HEK293 (cell line): ENCODE measurements around the gene PCYOX1L.

ENCODE experiments used
- CTCF ChIA-PET: fragments of 350-600 bp; formaldehyde crosslinking; extraction: SDS; loops from one replicate; lab custom pipeline; 2021; ENCODE audit warnings: antibody characterized with exemption; lab: Yijun Ruan, JAX
- POLR2A ChIA-PET: fragments of 300-600 bp; formaldehyde crosslinking; extraction: SDS; loops from one replicate; lab custom pipeline; 2020; ENCODE audit warnings: antibody characterized with exemption, inconsistent platforms; lab: Yijun Ruan, JAX
- H3K27ac ChIP-seq: fragments of 200-500 bp; sonication (Bioruptor generic); 2 replicates; pipeline ENCODE4 v1.5.1; 2014; ENCODE audit warnings: low read depth, low read length, control low read depth, inconsistent platforms; ENCODE audit errors: extremely low read depth
- H3K36me3 ChIP-seq, 2 experiments: fragments of 200-500 bp in 1 of 2; sonication (Bioruptor generic) in 1 of 2; 1 replicate in 1 of 2; 2 replicates in 1 of 2; pipeline ENCODE4 v1.5.1; 2014 to 2017; ENCODE audit warnings: inconsistent platforms in 2 of 2, low read length in 2 of 2; ENCODE audit not compliant: control insufficient read depth in 2 of 2, insufficient read depth in 1 of 2
- H3K4me1 ChIP-seq: fragments of 200-500 bp; sonication (Bioruptor generic); 2 replicates; pipeline ENCODE4 v1.5.1; 2014; ENCODE audit warnings: mild to moderate bottlenecking, low read length, inconsistent platforms; ENCODE audit not compliant: control insufficient read depth, insufficient read depth
- H3K4me3 ChIP-seq: 2 replicates; pipeline ENCODE4 v1.5.1; 2011; ENCODE audit warnings: low read depth, mild to moderate bottlenecking, control low read depth, low read length, moderate library complexity
- H3K9me3 ChIP-seq: fragments of 200-500 bp; sonication (Bioruptor generic); 2 replicates; pipeline ENCODE4 v1.5.1; 2014; ENCODE audit warnings: low read depth, low read length, inconsistent platforms; ENCODE audit not compliant: control insufficient read depth, insufficient read depth
- EGR2 ChIP-seq: fragments of 450-650 bp; formaldehyde crosslinking; IDR thresholded peaks from 2 replicates; pipeline ENCODE4 v1.5.1; 2016; ENCODE audit warnings: low read depth, missing biosample characterization, missing genetic modification characterization
- GLIS1 ChIP-seq: fragments of 450-650 bp; formaldehyde crosslinking; IDR thresholded peaks from 2 replicates; pipeline ENCODE4 v1.5.1; 2016; ENCODE audit warnings: missing biosample characterization, missing genetic modification characterization
- ZBTB17 ChIP-seq: fragments of 450-650 bp; formaldehyde crosslinking; IDR thresholded peaks from 2 replicates; pipeline ENCODE4 v1.5.1; 2016; ENCODE audit warnings: missing biosample characterization, missing genetic modification characterization
- ZFHX2 ChIP-seq: fragments of 450-650 bp; formaldehyde crosslinking; conservative IDR thresholded peaks from 2 replicates; pipeline ENCODE4 v1.5.1; 2016; ENCODE audit warnings: missing biosample characterization, missing genetic modification characterization
- ZFP3 ChIP-seq: fragments of 450-650 bp; formaldehyde crosslinking; IDR thresholded peaks from 2 replicates; pipeline ENCODE4 v1.5.1; 2016; ENCODE audit warnings: low read depth, missing biosample characterization, missing genetic modification characterization
- ZIC2 ChIP-seq: fragments of 450-650 bp; formaldehyde crosslinking; IDR thresholded peaks from 2 replicates; pipeline ENCODE4 v1.5.1; 2016; ENCODE audit warnings: missing biosample characterization, missing genetic modification characterization
- ZNF121 ChIP-seq: fragments of 450-650 bp; formaldehyde crosslinking; IDR thresholded peaks from 2 replicates; pipeline ENCODE4 v1.5.1; 2016; ENCODE audit warnings: missing biosample characterization, missing genetic modification characterization
- ZNF133 ChIP-seq: fragments of 450-650 bp; formaldehyde crosslinking; IDR thresholded peaks from 2 replicates; pipeline ENCODE4 v1.5.1; 2016; ENCODE audit warnings: missing biosample characterization, missing genetic modification characterization
- ZNF148 ChIP-seq: fragments of 450-650 bp; formaldehyde crosslinking; IDR thresholded peaks from 2 replicates; pipeline ENCODE4 v1.5.0; 2017; ENCODE audit warnings: missing biosample characterization, missing genetic modification characterization, borderline replicate concordance
- ZNF202 ChIP-seq: fragments of 450-650 bp; formaldehyde crosslinking; IDR thresholded peaks from 2 replicates; pipeline ENCODE4 v1.5.1; 2016; ENCODE audit warnings: missing biosample characterization, missing genetic modification characterization, borderline replicate concordance
- ZNF266 ChIP-seq: fragments of 450-650 bp; formaldehyde crosslinking; IDR thresholded peaks from 2 replicates; pipeline ENCODE4 v1.5.1; 2016; ENCODE audit warnings: missing biosample characterization, missing genetic modification characterization, low read depth
- ZNF398 ChIP-seq: fragments of 450-650 bp; formaldehyde crosslinking; IDR thresholded peaks from 2 replicates; pipeline ENCODE4 v1.5.1; 2017; ENCODE audit warnings: missing biosample characterization, missing genetic modification characterization
- ZNF48 ChIP-seq: fragments of 450-650 bp; formaldehyde crosslinking; IDR thresholded peaks from 2 replicates; pipeline ENCODE4 v1.5.1; 2016; ENCODE audit warnings: missing biosample characterization, missing genetic modification characterization
- ZNF530 ChIP-seq: fragments of 450-650 bp; formaldehyde crosslinking; IDR thresholded peaks from 2 replicates; pipeline ENCODE4 v1.5.1; 2016; ENCODE audit warnings: low read depth, missing biosample characterization, missing genetic modification characterization
- ZNF549 ChIP-seq: fragments of 450-650 bp; IDR thresholded peaks from 2 replicates; pipeline ENCODE4 v1.5.1; 2018; ENCODE audit warnings: missing biosample characterization, missing genetic modification characterization, mild to moderate bottlenecking, inconsistent platforms, moderate library complexity
- ZNF600 ChIP-seq: fragments of 450-650 bp; formaldehyde crosslinking; IDR thresholded peaks from 2 replicates; pipeline ENCODE4 v1.5.1; 2016; ENCODE audit warnings: missing biosample characterization, missing genetic modification characterization
- ZNF677 ChIP-seq: fragments of 450-650 bp; IDR thresholded peaks from 2 replicates; pipeline ENCODE4 v1.5.0; 2018; ENCODE audit warnings: missing biosample characterization, mild to moderate bottlenecking, missing genetic modification characterization, moderate library complexity
- ZNF791 ChIP-seq: fragments of 450-650 bp; formaldehyde crosslinking; IDR thresholded peaks from 2 replicates; pipeline ENCODE4 v1.5.1; 2016; ENCODE audit warnings: missing biosample characterization, missing genetic modification characterization
- TF ChIP-seq, protein P1 (sequence below): fragments of 450-650 bp; formaldehyde crosslinking; IDR thresholded peaks from 2 replicates; pipeline ENCODE4 v1.5.1; 2016; ENCODE audit warnings: missing biosample characterization, missing genetic modification characterization

Gene PCYOX1L

GRCh38 chr5:149413477-149414210 is 55.8 kb downstream of the PCYOX1L start:
- Histone ChIP-seq H3K4me1 (peaks cover 6% of the 10 kb centered on the region; the same call in 1 of the 2 replicates), H3K9me3 (no peaks in the 10 kb centered on the region), H3K4me3 (no peak overlapping the region)
- POLR2A ChIA-PET: no interaction called here
- no peak for TF ChIP-seq ZNF121 (tag by site-specific recombination)
- no peak for TF ChIP-seq ZNF202 (tag by site-specific recombination)
- no peak for TF ChIP-seq ZNF549
- no peak for TF ChIP-seq ZNF398
- TF ChIP-seq ZNF530 (tag by site-specific recombination): no peak
- no peak for TF ChIP-seq ZNF48
- TF ChIP-seq ZNF133 (tag by site-specific recombination): no peak
- TF ChIP-seq ZNF677: no peak
- TF ChIP-seq ZNF266: no peak
- TF ChIP-seq ZNF148 (tag by site-specific recombination): no peak
- no peak for TF ChIP-seq ZFP3
- TF ChIP-seq, all 188 proteins: peak for 0
- H3K27ac ChIP-seq: no peak overlapping the region
- CTCF ChIA-PET: interaction anchor here (1.0 to 4.4 kb wide), 8 partner anchors 15 to 47 kb away, joined by 3 to 17 read pairs (median 4); no protein-coding TSS in a partner anchor
- H3K36me3 ChIP-seq: no peaks in the 10 kb centered on the region

GRCh38 chr5:149414405-149415065 is 56.7 kb downstream of the PCYOX1L start:
- ChIA-PET POLR2A (no interaction called here), CTCF (interaction anchor here (0.6 to 4.4 kb wide), 6 partner anchors 14 to 33 kb away, joined by 4 to 17 read pairs (median 4); no protein-coding TSS in a partner anchor)
- H3K4me1 ChIP-seq: peaks cover 6% of the 10 kb centered on the region; the same call in 1 of the 2 replicates

More at GRCh38 chr5:149414405-149415065, 56.7 kb downstream of the PCYOX1L start:
- no peaks in the 10 kb centered on the region for H3K9me3 ChIP-seq
- H3K27ac ChIP-seq: no peak overlapping the region
- no peak overlapping the region for H3K4me3 ChIP-seq
- H3K36me3 ChIP-seq: no peaks in the 10 kb centered on the region
- TF ChIP-seq ZNF600 (tag by site-specific recombination) (peak; percentile 50), ZNF791 (tag by site-specific recombination) (no peak), ZBTB17 (peak; percentile 42; the same call in 1 of the 2 replicates), ZIC2 (peak; percentile 76), GLIS1 (tag by site-specific recombination) (peak; percentile 85), EGR2 (tag by site-specific recombination) (peak; percentile 86), ZFHX2 (tag by site-specific recombination) (peak; percentile 86)
- TF ChIP-seq, protein P1, sequence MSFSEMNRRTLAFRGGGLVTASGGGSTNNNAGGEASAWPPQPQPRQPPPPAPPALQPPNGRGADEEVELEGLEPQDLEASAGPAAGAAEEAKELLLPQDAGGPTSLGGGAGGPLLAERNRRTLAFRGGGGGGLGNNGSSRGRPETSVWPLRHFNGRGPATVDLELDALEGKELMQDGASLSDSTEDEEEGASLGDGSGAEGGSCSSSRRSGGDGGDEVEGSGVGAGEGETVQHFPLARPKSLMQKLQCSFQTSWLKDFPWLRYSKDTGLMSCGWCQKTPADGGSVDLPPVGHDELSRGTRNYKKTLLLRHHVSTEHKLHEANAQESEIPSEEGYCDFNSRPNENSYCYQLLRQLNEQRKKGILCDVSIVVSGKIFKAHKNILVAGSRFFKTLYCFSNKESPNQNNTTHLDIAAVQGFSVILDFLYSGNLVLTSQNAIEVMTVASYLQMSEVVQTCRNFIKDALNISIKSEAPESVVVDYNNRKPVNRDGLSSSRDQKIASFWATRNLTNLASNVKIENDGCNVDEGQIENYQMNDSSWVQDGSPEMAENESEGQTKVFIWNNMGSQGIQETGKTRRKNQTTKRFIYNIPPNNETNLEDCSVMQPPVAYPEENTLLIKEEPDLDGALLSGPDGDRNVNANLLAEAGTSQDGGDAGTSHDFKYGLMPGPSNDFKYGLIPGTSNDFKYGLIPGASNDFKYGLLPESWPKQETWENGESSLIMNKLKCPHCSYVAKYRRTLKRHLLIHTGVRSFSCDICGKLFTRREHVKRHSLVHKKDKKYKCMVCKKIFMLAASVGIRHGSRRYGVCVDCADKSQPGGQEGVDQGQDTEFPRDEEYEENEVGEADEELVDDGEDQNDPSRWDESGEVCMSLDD: no peak
